Measurements from ENCODE around the gene BCL2L15. TPM values are rescaled to one million over a fixed set of nuclear protein-coding genes. Genes with fewer than 3 reads are reported as not detected.
A peak's percentile ranks its signal among the peaks of the same experiment; 100 is the strongest.

Gene BCL2L15
- total RNA-seq, 1 experiment from 2014 or later = 0.17 TPM

GRCh38 chr1:113871597-113872113 lies 15.7 kb downstream of the BCL2L15 start, which contains the start of gene PTPN22:
TSS of gene PTPN22 (minus strand) at chr1:113871712.
- peak; percentile 39; the same call in 1 of the 2 replicates for ATAC-seq

DNA sequence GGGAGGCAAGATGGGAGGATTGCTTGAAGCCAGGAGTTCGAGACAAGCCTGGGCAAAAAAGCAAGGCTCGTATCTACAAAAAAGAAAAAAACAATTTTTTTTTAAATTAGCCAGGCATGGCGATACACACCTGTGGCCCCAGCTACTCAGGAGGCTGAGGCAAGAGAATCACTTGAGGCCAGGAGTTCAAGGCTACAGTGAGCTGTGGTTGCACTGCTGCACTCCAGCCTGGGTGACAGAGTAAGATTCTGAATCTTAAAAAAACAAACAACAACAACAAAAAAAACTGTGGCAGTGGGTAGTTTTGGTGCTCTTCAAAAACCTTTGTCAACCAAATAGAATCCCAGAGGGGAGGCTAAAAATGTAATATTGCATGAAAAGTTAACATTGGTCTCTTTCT lies 16.6 kb downstream of the BCL2L15 start:
- Mint-ChIP-seq H3K4me3 (no peak overlapping the region), H3K27ac (no peak overlapping the region), H3K9me3 (no peaks in the 10 kb centered on the region), H3K4me1 (0 out of 2 replicates have a peak, but pooled peaks cover 2% of the 10 kb centered on the region), H3K36me3 (no peaks in the 10 kb centered on the region), H3K27me3 (ENCODE audit: low read depth) (no peaks in the 10 kb centered on the region)
- TF ChIP-seq, protein P1, sequence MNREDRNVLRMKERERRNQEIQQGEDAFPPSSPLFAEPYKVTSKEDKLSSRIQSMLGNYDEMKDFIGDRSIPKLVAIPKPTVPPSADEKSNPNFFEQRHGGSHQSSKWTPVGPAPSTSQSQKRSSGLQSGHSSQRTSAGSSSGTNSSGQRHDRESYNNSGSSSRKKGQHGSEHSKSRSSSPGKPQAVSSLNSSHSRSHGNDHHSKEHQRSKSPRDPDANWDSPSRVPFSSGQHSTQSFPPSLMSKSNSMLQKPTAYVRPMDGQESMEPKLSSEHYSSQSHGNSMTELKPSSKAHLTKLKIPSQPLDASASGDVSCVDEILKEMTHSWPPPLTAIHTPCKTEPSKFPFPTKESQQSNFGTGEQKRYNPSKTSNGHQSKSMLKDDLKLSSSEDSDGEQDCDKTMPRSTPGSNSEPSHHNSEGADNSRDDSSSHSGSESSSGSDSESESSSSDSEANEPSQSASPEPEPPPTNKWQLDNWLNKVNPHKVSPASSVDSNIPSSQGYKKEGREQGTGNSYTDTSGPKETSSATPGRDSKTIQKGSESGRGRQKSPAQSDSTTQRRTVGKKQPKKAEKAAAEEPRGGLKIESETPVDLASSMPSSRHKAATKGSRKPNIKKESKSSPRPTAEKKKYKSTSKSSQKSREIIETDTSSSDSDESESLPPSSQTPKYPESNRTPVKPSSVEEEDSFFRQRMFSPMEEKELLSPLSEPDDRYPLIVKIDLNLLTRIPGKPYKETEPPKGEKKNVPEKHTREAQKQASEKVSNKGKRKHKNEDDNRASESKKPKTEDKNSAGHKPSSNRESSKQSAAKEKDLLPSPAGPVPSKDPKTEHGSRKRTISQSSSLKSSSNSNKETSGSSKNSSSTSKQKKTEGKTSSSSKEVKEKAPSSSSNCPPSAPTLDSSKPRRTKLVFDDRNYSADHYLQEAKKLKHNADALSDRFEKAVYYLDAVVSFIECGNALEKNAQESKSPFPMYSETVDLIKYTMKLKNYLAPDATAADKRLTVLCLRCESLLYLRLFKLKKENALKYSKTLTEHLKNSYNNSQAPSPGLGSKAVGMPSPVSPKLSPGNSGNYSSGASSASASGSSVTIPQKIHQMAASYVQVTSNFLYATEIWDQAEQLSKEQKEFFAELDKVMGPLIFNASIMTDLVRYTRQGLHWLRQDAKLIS (CRISPR knock-in tag; IDR thresholded peaks at IDR 0.05; ENCODE audit: borderline replicate concordance) = no peak
- TF ChIP-seq CBFB (CRISPR knock-in tag; IDR thresholded peaks at IDR 0.05; ENCODE audit: low read depth) = no peak
- TF ChIP-seq SOX15 (CRISPR knock-in tag; IDR thresholded peaks at IDR 0.05) = no peak
- TF ChIP-seq ZNF671 (CRISPR knock-in tag; IDR thresholded peaks at IDR 0.05) = no peak
- TF ChIP-seq, protein P2, sequence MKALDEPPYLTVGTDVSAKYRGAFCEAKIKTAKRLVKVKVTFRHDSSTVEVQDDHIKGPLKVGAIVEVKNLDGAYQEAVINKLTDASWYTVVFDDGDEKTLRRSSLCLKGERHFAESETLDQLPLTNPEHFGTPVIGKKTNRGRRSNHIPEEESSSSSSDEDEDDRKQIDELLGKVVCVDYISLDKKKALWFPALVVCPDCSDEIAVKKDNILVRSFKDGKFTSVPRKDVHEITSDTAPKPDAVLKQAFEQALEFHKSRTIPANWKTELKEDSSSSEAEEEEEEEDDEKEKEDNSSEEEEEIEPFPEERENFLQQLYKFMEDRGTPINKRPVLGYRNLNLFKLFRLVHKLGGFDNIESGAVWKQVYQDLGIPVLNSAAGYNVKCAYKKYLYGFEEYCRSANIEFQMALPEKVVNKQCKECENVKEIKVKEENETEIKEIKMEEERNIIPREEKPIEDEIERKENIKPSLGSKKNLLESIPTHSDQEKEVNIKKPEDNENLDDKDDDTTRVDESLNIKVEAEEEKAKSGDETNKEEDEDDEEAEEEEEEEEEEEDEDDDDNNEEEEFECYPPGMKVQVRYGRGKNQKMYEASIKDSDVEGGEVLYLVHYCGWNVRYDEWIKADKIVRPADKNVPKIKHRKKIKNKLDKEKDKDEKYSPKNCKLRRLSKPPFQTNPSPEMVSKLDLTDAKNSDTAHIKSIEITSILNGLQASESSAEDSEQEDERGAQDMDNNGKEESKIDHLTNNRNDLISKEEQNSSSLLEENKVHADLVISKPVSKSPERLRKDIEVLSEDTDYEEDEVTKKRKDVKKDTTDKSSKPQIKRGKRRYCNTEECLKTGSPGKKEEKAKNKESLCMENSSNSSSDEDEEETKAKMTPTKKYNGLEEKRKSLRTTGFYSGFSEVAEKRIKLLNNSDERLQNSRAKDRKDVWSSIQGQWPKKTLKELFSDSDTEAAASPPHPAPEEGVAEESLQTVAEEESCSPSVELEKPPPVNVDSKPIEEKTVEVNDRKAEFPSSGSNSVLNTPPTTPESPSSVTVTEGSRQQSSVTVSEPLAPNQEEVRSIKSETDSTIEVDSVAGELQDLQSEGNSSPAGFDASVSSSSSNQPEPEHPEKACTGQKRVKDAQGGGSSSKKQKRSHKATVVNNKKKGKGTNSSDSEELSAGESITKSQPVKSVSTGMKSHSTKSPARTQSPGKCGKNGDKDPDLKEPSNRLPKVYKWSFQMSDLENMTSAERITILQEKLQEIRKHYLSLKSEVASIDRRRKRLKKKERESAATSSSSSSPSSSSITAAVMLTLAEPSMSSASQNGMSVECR (CRISPR knock-in tag; IDR thresholded peaks at IDR 0.05; ENCODE audit: borderline replicate concordance) = no peak
- no peak for TF ChIP-seq ZNF138 (CRISPR knock-in tag; conservative IDR thresholded peaks at IDR 0.05)
- no peak for TF ChIP-seq TEAD4 (CRISPR knock-in tag; IDR thresholded peaks at IDR 0.05)
- TF ChIP-seq ZNF232 (CRISPR knock-in tag; IDR thresholded peaks at IDR 0.05) = no peak
- TF ChIP-seq OVOL2 (CRISPR knock-in tag; IDR thresholded peaks at IDR 0.05; ENCODE audit: borderline replicate concordance) = no peak
- no peak for TF ChIP-seq MLX (CRISPR knock-in tag; IDR thresholded peaks at IDR 0.05)
- ATAC-seq (no peak), DNase-seq (ENCODE audit: low spot score) (no peak)
- ChIA-PET CTCF (no interaction called here), POLR2A (no interaction called here)

More at GRCh38 chr1:113871597-113872113, 15.7 kb downstream of the BCL2L15 start, which contains the start of gene PTPN22:
- ChIA-PET POLR2A (no interaction called here), CTCF (no interaction called here)
- no peak within 1 kb of the TSS for H3K4me3 Mint-ChIP-seq
- DNase-seq (ENCODE audit: low spot score) = no peak
- 0 out of 2 replicates have a peak, but pooled peaks cover 2% of the 10 kb centered on the region for H3K4me1 Mint-ChIP-seq
- TF ChIP-seq ZBTB21 (CRISPR knock-in tag; IDR thresholded peaks at IDR 0.05; ENCODE audit: borderline replicate concordance) (no peak), ZNF512 (CRISPR knock-in tag; IDR thresholded peaks at IDR 0.05; ENCODE audit: borderline replicate concordance) (no peak), KAT7 (CRISPR knock-in tag; IDR thresholded peaks at IDR 0.05; ENCODE audit: borderline replicate concordance) (no peak)
- no peaks in the 10 kb centered on the region for H3K9me3 Mint-ChIP-seq
- H3K27me3 Mint-ChIP-seq (ENCODE audit: low read depth) = no peaks in the 10 kb centered on the region
- no peaks in the 10 kb centered on the region for H3K36me3 Mint-ChIP-seq
- no peak within 1 kb of the TSS for H3K27ac Mint-ChIP-seq

All from WTC11 (cell line).